Measurements from ENCODE around the gene ATP11C.
"Not testable (repeated sequence)": the region's sequence is repeated elsewhere in the genome, so short reads cannot be mapped to it uniquely, and the experiment has no call there.

Gene ATP11C

GRCh38 chrX:139924069-139924695 lies 8.7 kb downstream of the ATP11C start:
- DNase-seq = no peak

- not testable (repeated sequence) for DNase-seq
Observed at GRCh38 chrX:139921142-139921541, 11.7 kb downstream of the ATP11C start.

GRCh38 chrX:139920316-139920715 lies 12.5 kb downstream of the ATP11C start:
- DNase-seq = no peak

- DNase-seq = no peak
Observed at GRCh38 chrX:139914421-139914820, 18.4 kb downstream of the ATP11C start.

- DNase-seq = no peak
Observed at GRCh38 chrX:139909712-139910111, 23.1 kb downstream of the ATP11C start.

- DNase-seq = no peak
Observed at GRCh38 chrX:139907078-139907477, 25.8 kb downstream of the ATP11C start.

GRCh38 chrX:139905743-139906142 lies 27.1 kb downstream of the ATP11C start:
- no peak for DNase-seq

GRCh38 chrX:139905051-139905450 lies 27.8 kb downstream of the ATP11C start:
- no peak for DNase-seq

- DNase-seq = no peak
Observed at GRCh38 chrX:139903210-139903609, 29.6 kb downstream of the ATP11C start.

- DNase-seq = no peak
Observed at GRCh38 chrX:139902559-139902958, 30.3 kb downstream of the ATP11C start.

- no peak for DNase-seq
Observed at GRCh38 chrX:139898334-139898733, 34.5 kb downstream of the ATP11C start.

GRCh38 chrX:139892512-139892911 lies 40.3 kb downstream of the ATP11C start:
- DNase-seq = no peak

- DNase-seq = no peak
Observed at GRCh38 chrX:139890991-139891700, 41.7 kb downstream of the ATP11C start.

- no peak for DNase-seq
Observed at GRCh38 chrX:139889760-139890159, 43.1 kb downstream of the ATP11C start.

GRCh38 chrX:139883984-139884383 lies 48.9 kb downstream of the ATP11C start:
- DNase-seq = no peak

GRCh38 chrX:139882299-139882698 lies 50.6 kb downstream of the ATP11C start:
- no peak for DNase-seq

- DNase-seq = no peak
Observed at GRCh38 chrX:139881572-139881971, 51.3 kb downstream of the ATP11C start.

GRCh38 chrX:139881130-139881529 lies 51.7 kb downstream of the ATP11C start:
- no peak for DNase-seq

GRCh38 chrX:139877710-139878414 lies 55.0 kb downstream of the ATP11C start:
- DNase-seq = no peak

GRCh38 chrX:139875841-139876240 lies 57.0 kb downstream of the ATP11C start:
- no peak for DNase-seq

GRCh38 chrX:139869796-139870195 lies 63.1 kb downstream of the ATP11C start:
- no peak for DNase-seq

- DNase-seq = no peak
Observed at GRCh38 chrX:139864640-139865039, 68.2 kb downstream of the ATP11C start.

GRCh38 chrX:139862208-139862607 lies 70.6 kb downstream of the ATP11C start:
- DNase-seq = no peak

GRCh38 chrX:139856826-139857225 lies 76.0 kb downstream of the ATP11C start:
- DNase-seq = not testable (repeated sequence)
